ENCODE measurements around the gene DIP2A. TPM values are rescaled to one million over a fixed set of nuclear protein-coding genes. Genes with fewer than 3 reads are reported as not detected.

DIP2A gene
- total and polyA plus RNA-seq, 7 donors, result 9.0 to 49.3 (median 25.0) TPM

GRCh38 chr21:46436621-46437020 is 22.1 kb upstream of the DIP2A start:
- peaks cover 4 to 91% (median 39%) of the 10 kb centered on the region in 4 donors for H3K36me3 ChIP-seq
- no peak for DNase-seq
- no peaks in the 10 kb centered on the region for H3K27me3 ChIP-seq
- TF ChIP-seq POLR2AphosphoS5 (IDR thresholded peaks at IDR 0.05) (no peak), EP300 (IDR thresholded peaks at IDR 0.05) (no peak), POLR2A (IDR thresholded peaks at IDR 0.05) (no peak), CTCF (IDR thresholded peaks at IDR 0.05) (no peak)
- no peak overlapping the region for H3K4me3 ChIP-seq
- intact Hi-C loops (cut with DNase I), result no loop called here
- 84 to 91% methylated on average over 15 of the region's 15 CpGs for WGBS, 2 donors
- H3K9me3 ChIP-seq, result no peaks in the 10 kb centered on the region
- no peak overlapping the region for H3K27ac ChIP-seq
- H3K4me1 ChIP-seq, result no peaks in the 10 kb centered on the region

GRCh38 chr21:46437096-46437498 is 21.6 kb upstream of the DIP2A start:
- 74 to 89% methylated on average over 13 of the region's 13 CpGs for WGBS, 2 donors
- no peak for DNase-seq

GRCh38 chr21:46437511-46437910 is 21.2 kb upstream of the DIP2A start:
- intact Hi-C loops (cut with DNase I), result no loop called here
- H3K27me3 ChIP-seq, result no peaks in the 10 kb centered on the region
- peaks cover 11 to 91% (median 41%) of the 10 kb centered on the region in 4 donors for H3K36me3 ChIP-seq
- WGBS, 2 donors, result 81 to 87% methylated on average over 13 of the region's 13 CpGs
- H3K9me3 ChIP-seq, result no peaks in the 10 kb centered on the region
- no peaks in the 10 kb centered on the region for H3K4me1 ChIP-seq
- TF ChIP-seq EP300 (IDR thresholded peaks at IDR 0.05), result no peak
- no peak for TF ChIP-seq CTCF (IDR thresholded peaks at IDR 0.05)
- TF ChIP-seq POLR2A (IDR thresholded peaks at IDR 0.05), result no peak
- no peak for TF ChIP-seq POLR2AphosphoS5 (IDR thresholded peaks at IDR 0.05)
- DNase-seq, result no peak
- no peak overlapping the region for H3K4me3 ChIP-seq
- no peak overlapping the region for H3K27ac ChIP-seq

More at GRCh38 chr21:46437096-46437498, 21.6 kb upstream of the DIP2A start:
- no peak overlapping the region for H3K27ac ChIP-seq
- intact Hi-C loops (cut with DNase I), result no loop called here
- H3K9me3 ChIP-seq, result no peaks in the 10 kb centered on the region
- TF ChIP-seq POLR2A (IDR thresholded peaks at IDR 0.05) (no peak), POLR2AphosphoS5 (IDR thresholded peaks at IDR 0.05) (no peak), EP300 (IDR thresholded peaks at IDR 0.05) (no peak), CTCF (IDR thresholded peaks at IDR 0.05) (no peak)
- H3K36me3 ChIP-seq, result peaks cover 8 to 91% (median 39%) of the 10 kb centered on the region in 4 donors
- H3K4me1 ChIP-seq, result no peaks in the 10 kb centered on the region
- H3K27me3 ChIP-seq, result no peaks in the 10 kb centered on the region
- H3K4me3 ChIP-seq, result no peak overlapping the region

GRCh38 chr21:46438241-46438640 is 20.4 kb upstream of the DIP2A start:
- intact Hi-C loops (cut with DNase I), result no loop called here
- peaks cover 16 to 93% (median 44%) of the 10 kb centered on the region in 4 donors for H3K36me3 ChIP-seq
- H3K9me3 ChIP-seq, result no peaks in the 10 kb centered on the region
- no peak for TF ChIP-seq POLR2A (IDR thresholded peaks at IDR 0.05)
- no peak for TF ChIP-seq POLR2AphosphoS5 (IDR thresholded peaks at IDR 0.05)
- TF ChIP-seq EP300 (IDR thresholded peaks at IDR 0.05), result no peak
- TF ChIP-seq CTCF (IDR thresholded peaks at IDR 0.05), result no peak
- H3K27ac ChIP-seq, result no peak overlapping the region
- no peak overlapping the region for H3K4me3 ChIP-seq
- H3K27me3 ChIP-seq, result no peaks in the 10 kb centered on the region
- DNase-seq, result no peak
- no peaks in the 10 kb centered on the region for H3K4me1 ChIP-seq
- WGBS, 2 donors, result 95 to 96% methylated on average over 11 of the region's 11 CpGs

GRCh38 chr21:46439906-46440305 is 18.8 kb upstream of the DIP2A start:
- intact Hi-C loops (cut with DNase I), result no loop called here
- peaks cover 16 to 89% (median 44%) of the 10 kb centered on the region in 4 donors for H3K36me3 ChIP-seq
- no peak overlapping the region for H3K27ac ChIP-seq
- H3K9me3 ChIP-seq, result no peaks in the 10 kb centered on the region
- peaks cover 0 to 3% (median 0%) of the 10 kb centered on the region in 4 donors for H3K4me1 ChIP-seq
- DNase-seq, result no peak
- no peaks in the 10 kb centered on the region for H3K27me3 ChIP-seq
- WGBS, 2 donors, result 92 to 96% methylated on average over 18 of the region's 18 CpGs
- no peak for TF ChIP-seq POLR2A (IDR thresholded peaks at IDR 0.05)
- TF ChIP-seq POLR2AphosphoS5 (IDR thresholded peaks at IDR 0.05), result no peak
- H3K4me3 ChIP-seq, result no peak overlapping the region
